D721Med (cell line): ENCODE measurements around the gene PSMD7.

Experiments
- DNase-seq: peaks from one replicate; pipeline ENCODE4 v3.0.0; 2011; ENCODE audit warnings: low spot score; ENCODE audit not compliant: insufficient read length
- FAIRE-seq: peaks from 2 replicates; lab custom pipeline; 2011; peaks lifted over from hg19 to GRCh38; lab: Jason Lieb, UNC
- CTCF ChIP-seq: IDR thresholded peaks from 2 replicates; pipeline ENCODE4 v1.5.1; 2012; ENCODE audit warnings: mild to moderate bottlenecking, control low read depth; ENCODE audit not compliant: insufficient read depth; ENCODE audit errors: missing control alignments

Gene PSMD7

DNA sequence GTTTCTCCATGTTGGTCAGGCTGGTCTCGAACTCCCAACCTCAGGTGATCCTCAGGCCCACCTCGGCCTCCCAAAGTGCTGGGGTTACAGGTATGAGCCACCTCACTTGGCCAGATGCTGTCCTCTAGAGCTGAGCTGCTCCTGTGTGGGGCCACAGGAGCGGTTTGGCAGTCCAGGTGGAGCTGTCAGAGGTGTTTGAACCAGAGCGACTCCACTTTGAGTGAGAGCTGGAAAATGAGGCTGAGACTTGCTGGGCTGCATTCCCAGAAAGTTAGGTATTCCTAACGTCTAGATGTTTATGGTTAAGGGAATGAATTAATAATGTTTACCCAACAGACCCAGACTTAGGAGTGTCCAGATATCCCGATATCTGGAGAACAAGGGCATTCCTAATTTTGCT lies 16.8 kb upstream of the PSMD7 start:
- no peak for FAIRE-seq
- TF ChIP-seq CTCF: no peak

GRCh38 chr16:74280448-74280847 lies 16.2 kb upstream of the PSMD7 start:
- FAIRE-seq (no peak), DNase-seq (no peak)
- TF ChIP-seq CTCF: no peak

More for the DNA sequence above, 16.8 kb upstream of the PSMD7 start:
- no peak for DNase-seq

GRCh38 chr16:74281300-74281699 lies 15.3 kb upstream of the PSMD7 start:
- no peak for DNase-seq
- no peak for TF ChIP-seq CTCF

GRCh38 chr16:74283716-74284115 lies 12.9 kb upstream of the PSMD7 start:
- no peak for TF ChIP-seq CTCF
- no peak for FAIRE-seq
- no peak for DNase-seq

More at GRCh38 chr16:74281300-74281699, 15.3 kb upstream of the PSMD7 start:
- FAIRE-seq: no peak

DNA sequence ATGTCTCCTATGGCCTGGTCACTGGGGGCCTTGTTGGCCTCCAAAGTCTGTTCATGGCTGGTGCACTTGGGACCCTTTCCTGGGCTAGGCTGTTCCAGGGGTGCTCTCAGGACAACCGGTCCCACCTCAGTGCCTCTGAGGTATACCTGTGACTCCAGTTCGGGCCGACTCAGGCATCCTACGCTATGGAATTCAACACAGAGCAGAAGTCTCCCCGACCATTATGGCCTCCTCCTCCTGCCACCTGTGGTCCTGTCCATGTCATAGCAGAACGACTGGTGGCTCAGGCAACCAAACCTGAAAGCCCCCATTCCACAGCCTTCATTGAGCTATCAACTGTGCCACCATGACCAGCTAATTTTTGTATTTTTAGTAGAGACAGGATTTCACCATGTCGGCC lies 8.5 kb upstream of the PSMD7 start:
- TF ChIP-seq CTCF: no peak
- DNase-seq (no peak), FAIRE-seq (no peak)

DNA sequence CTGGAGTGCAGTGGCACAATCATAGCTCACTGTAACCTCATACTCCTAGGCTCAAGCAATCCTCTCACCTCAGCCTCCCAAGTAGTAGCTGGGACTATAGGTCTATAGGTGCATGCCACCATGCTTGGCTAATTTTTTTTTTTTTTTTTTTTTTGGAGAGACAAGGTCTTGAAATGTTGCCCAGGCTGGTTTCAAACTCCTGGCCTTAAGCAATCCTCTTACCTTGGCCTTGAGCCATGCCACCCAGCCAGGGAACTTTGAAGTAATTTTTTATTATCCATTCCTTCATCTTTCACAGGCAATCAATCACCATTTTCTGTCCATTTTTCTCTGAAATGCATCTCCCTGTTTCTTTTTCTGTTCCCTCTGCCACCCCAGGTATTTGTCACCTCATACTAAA lies 6.3 kb upstream of the PSMD7 start:
- no peak for TF ChIP-seq CTCF
- no peak for DNase-seq
- FAIRE-seq: no peak

- FAIRE-seq: no peak
- no peak for TF ChIP-seq CTCF
- no peak for DNase-seq
Measured at GRCh38 chr16:74291176-74291575, 5.4 kb upstream of the PSMD7 start.
